ENCODE results near the gene MCM9. TPM values are rescaled to one million over a fixed set of nuclear protein-coding genes. Genes with fewer than 3 reads are reported as not detected.

MCM9 gene
- total and polyA plus RNA-seq, 2 of the 4 experiments (the other 2 are of a cell fraction): 3.5 to 7.2 TPM

DNA sequence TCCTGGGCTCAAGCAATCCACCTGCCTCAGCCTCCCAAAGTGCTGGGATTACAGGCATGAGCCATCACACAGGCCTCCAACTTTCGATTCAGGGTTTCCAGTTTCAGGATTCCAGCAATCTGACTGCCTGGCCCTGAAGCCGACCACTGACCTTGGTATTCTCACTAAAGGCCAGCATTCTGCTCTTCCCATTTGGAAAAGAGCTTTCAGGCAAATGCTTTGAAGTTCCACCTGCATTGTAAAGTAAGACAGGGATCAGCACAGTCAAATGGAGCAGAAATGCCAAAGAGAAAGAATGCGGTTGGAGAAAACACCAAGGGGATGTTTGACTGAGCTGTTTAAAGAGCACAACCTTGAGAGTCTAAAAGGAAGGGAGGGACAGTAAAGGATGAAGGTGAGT is 166.5 kb downstream of the MCM9 start:
- BruUV-seq (replicated peaks): no TSS peak
- Histone ChIP-seq H4K5ac (ENCODE audit: low read depth, low read length) (no peak overlapping the region), H3K4ac (ENCODE audit: low read depth, low read length) (no peak overlapping the region), H2BK5ac (ENCODE audit: low read depth, low read length, poor library complexity, severe bottlenecking) (no peak overlapping the region), H4K20me1 (ENCODE audit: insufficient read depth, low read length) (no peaks in the 10 kb centered on the region), H2BK20ac (ENCODE audit: low read depth, low read length) (no peak overlapping the region), H3K9me3 (ENCODE audit: control insufficient read depth, insufficient read depth, low read length) (no peaks in the 10 kb centered on the region), H2AK5ac (ENCODE audit: low read depth, low read length) (no peak overlapping the region), H3K9ac (ENCODE audit: low read depth, low read length) (no peak overlapping the region), H4K91ac (ENCODE audit: insufficient read depth, low read depth, low read length) (no peak overlapping the region), H2BK15ac (ENCODE audit: low read depth, low read length) (no peak overlapping the region), H3K36me3 (ENCODE audit: control insufficient read depth, insufficient read depth, low read length) (no peaks in the 10 kb centered on the region), H2AK9ac (replicated peaks; ENCODE audit: low read depth, low read length, poor library complexity) (no peak overlapping the region), H3K14ac (replicated peaks; ENCODE audit: low read depth, low read length) (no peak overlapping the region; the same call in 1 of the 2 replicates), H4K8ac (ENCODE audit: low read depth in 2 of 2, low read length in 2 of 2) (no peak overlapping the region), H3K27me3 (ENCODE audit: control insufficient read depth, insufficient read depth, low read length) (no peaks in the 10 kb centered on the region; the same call in 1 of the 2 replicates), H3K79me1 (ENCODE audit: low read depth in 1 of 2, low read length in 2 of 2) (no peaks in the 10 kb centered on the region), H3K4me1 (ENCODE audit: control insufficient read depth, insufficient read depth, low read length) (no peaks in the 10 kb centered on the region), H3K18ac (ENCODE audit: low read depth, low read length) (no peak overlapping the region), H3K4me2 (ENCODE audit: low read depth, low read length) (no peak overlapping the region), H3K56ac (ENCODE audit: extremely low read depth, insufficient read depth, low read length) (no peak overlapping the region), H3K23ac (ENCODE audit: low read depth, low read length) (no peak overlapping the region), H3K4me3 (ENCODE audit: insufficient read depth, low read depth, low read length) (no peak overlapping the region), H3K9me1 (ENCODE audit: insufficient read depth, low read length) (no peaks in the 10 kb centered on the region), H3K27ac (ENCODE audit: insufficient read depth, low read length) (no peak overlapping the region), H2BK120ac (ENCODE audit: low read depth, low read length) (no peak overlapping the region), H2AFZ (replicated peaks; ENCODE audit: low read length, poor library complexity) (no peak overlapping the region)
- TF ChIP-seq CHD1 (IDR thresholded peaks at IDR 0.05; ENCODE audit: low read depth, low read length) (no peak), FOS (IDR thresholded peaks at IDR 0.05; ENCODE audit: low read depth, low read length) (no peak), RCOR1 (IDR thresholded peaks at IDR 0.05; ENCODE audit: insufficient replicate concordance, low read length) (no peak), NFE2L2 (IDR thresholded peaks at IDR 0.05; ENCODE audit: low read depth, low read length) (no peak), MAZ (IDR thresholded peaks at IDR 0.05; ENCODE audit: borderline replicate concordance, low read depth, low read length) (no peak), MXI1 (IDR thresholded peaks at IDR 0.05; ENCODE audit: borderline replicate concordance, low read depth, low read length) (no peak), CEBPB (IDR thresholded peaks at IDR 0.05; ENCODE audit: low read depth, low read length) (no peak), RAD21 (IDR thresholded peaks at IDR 0.05; ENCODE audit: low read length) (no peak), SMC3 (IDR thresholded peaks at IDR 0.05; ENCODE audit: low read depth, low read length) (no peak), MAFK (IDR thresholded peaks at IDR 0.05; ENCODE audit: low read depth, low read length) (no peak), BHLHE40 (IDR thresholded peaks at IDR 0.05; ENCODE audit: low read depth, low read length) (no peak), POLR2A (IDR thresholded peaks at IDR 0.05; ENCODE audit: low read depth, low read length) (no peak), RFX5 (IDR thresholded peaks at IDR 0.05; ENCODE audit: low read depth, low read length) (no peak)
- TF ChIP-seq, protein P1, sequence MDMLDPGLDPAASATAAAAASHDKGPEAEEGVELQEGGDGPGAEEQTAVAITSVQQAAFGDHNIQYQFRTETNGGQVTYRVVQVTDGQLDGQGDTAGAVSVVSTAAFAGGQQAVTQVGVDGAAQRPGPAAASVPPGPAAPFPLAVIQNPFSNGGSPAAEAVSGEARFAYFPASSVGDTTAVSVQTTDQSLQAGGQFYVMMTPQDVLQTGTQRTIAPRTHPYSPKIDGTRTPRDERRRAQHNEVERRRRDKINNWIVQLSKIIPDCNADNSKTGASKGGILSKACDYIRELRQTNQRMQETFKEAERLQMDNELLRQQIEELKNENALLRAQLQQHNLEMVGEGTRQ (IDR thresholded peaks at IDR 0.05; ENCODE audit: low read depth, low read length): no peak
- TF ChIP-seq, protein P2, sequence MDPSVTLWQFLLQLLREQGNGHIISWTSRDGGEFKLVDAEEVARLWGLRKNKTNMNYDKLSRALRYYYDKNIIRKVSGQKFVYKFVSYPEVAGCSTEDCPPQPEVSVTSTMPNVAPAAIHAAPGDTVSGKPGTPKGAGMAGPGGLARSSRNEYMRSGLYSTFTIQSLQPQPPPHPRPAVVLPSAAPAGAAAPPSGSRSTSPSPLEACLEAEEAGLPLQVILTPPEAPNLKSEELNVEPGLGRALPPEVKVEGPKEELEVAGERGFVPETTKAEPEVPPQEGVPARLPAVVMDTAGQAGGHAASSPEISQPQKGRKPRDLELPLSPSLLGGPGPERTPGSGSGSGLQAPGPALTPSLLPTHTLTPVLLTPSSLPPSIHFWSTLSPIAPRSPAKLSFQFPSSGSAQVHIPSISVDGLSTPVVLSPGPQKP (IDR thresholded peaks at IDR 0.05; ENCODE audit: borderline replicate concordance, low read depth, low read length): no peak
- TF ChIP-seq, protein P3, sequence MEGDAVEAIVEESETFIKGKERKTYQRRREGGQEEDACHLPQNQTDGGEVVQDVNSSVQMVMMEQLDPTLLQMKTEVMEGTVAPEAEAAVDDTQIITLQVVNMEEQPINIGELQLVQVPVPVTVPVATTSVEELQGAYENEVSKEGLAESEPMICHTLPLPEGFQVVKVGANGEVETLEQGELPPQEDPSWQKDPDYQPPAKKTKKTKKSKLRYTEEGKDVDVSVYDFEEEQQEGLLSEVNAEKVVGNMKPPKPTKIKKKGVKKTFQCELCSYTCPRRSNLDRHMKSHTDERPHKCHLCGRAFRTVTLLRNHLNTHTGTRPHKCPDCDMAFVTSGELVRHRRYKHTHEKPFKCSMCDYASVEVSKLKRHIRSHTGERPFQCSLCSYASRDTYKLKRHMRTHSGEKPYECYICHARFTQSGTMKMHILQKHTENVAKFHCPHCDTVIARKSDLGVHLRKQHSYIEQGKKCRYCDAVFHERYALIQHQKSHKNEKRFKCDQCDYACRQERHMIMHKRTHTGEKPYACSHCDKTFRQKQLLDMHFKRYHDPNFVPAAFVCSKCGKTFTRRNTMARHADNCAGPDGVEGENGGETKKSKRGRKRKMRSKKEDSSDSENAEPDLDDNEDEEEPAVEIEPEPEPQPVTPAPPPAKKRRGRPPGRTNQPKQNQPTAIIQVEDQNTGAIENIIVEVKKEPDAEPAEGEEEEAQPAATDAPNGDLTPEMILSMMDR (conservative IDR thresholded peaks at IDR 0.05; ENCODE audit: low read depth, low read length): no peak
- no peak for ATAC-seq (ENCODE audit: low read depth)
- ChIA-PET CTCF (no interaction called here), POLR2A (ENCODE audit: unreplicated experiment) (no interaction called here)
- no CpG with 5 or more reads among the region's 3 CpGs for WGBS, 2 experiments (ENCODE audit: extremely low coverage in 2 of 2, insufficient read length in 1 of 2)
- dilution Hi-C loops (cut with HindIII; ENCODE audit: low sequenced_read_pairs, unreplicated experiment): no loop called here
- intact Hi-C loops (cut with micrococcal nuclease): no loop called here
- no peak for DNase-seq
- in situ Hi-C loops (cut with MboI; ENCODE audit: low sequenced_read_pairs): no loop called here

Data from IMR-90 (cell line).